Subcutaneous adipose tissue (tissue), 4 donors: ENCODE data around the gene CUBN. TPM values are rescaled to one million over a fixed set of nuclear protein-coding genes. Genes with fewer than 3 reads are reported as not detected.

Source experiments
- total RNA-seq, 4 donors: library from RNA; depleted of rRNA; stranded (reverse); fragments of >200 nt; gene quantifications; one replicate each; pipeline ENCODE4 v1.1.0, GENCODE V29; 2016
- TF ChIP-seq, protein P1 (sequence below): fragments of 450-650 bp; IDR thresholded peaks from one replicate; pipeline ENCODE4 v1.5.1; 2016; ENCODE audit warnings: low read depth, mild to moderate bottlenecking, control low read depth, antibody characterized with exemption, moderate library complexity

Gene CUBN
- total RNA-seq, 4 donors from 2014 or later, result 1.9 to 6.6 (median 4.8) TPM

GRCh38 chr10:17068953-17069352 lies 60.7 kb downstream of the CUBN start:
- TF ChIP-seq, protein P1, sequence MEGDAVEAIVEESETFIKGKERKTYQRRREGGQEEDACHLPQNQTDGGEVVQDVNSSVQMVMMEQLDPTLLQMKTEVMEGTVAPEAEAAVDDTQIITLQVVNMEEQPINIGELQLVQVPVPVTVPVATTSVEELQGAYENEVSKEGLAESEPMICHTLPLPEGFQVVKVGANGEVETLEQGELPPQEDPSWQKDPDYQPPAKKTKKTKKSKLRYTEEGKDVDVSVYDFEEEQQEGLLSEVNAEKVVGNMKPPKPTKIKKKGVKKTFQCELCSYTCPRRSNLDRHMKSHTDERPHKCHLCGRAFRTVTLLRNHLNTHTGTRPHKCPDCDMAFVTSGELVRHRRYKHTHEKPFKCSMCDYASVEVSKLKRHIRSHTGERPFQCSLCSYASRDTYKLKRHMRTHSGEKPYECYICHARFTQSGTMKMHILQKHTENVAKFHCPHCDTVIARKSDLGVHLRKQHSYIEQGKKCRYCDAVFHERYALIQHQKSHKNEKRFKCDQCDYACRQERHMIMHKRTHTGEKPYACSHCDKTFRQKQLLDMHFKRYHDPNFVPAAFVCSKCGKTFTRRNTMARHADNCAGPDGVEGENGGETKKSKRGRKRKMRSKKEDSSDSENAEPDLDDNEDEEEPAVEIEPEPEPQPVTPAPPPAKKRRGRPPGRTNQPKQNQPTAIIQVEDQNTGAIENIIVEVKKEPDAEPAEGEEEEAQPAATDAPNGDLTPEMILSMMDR, result no peak

DNA sequence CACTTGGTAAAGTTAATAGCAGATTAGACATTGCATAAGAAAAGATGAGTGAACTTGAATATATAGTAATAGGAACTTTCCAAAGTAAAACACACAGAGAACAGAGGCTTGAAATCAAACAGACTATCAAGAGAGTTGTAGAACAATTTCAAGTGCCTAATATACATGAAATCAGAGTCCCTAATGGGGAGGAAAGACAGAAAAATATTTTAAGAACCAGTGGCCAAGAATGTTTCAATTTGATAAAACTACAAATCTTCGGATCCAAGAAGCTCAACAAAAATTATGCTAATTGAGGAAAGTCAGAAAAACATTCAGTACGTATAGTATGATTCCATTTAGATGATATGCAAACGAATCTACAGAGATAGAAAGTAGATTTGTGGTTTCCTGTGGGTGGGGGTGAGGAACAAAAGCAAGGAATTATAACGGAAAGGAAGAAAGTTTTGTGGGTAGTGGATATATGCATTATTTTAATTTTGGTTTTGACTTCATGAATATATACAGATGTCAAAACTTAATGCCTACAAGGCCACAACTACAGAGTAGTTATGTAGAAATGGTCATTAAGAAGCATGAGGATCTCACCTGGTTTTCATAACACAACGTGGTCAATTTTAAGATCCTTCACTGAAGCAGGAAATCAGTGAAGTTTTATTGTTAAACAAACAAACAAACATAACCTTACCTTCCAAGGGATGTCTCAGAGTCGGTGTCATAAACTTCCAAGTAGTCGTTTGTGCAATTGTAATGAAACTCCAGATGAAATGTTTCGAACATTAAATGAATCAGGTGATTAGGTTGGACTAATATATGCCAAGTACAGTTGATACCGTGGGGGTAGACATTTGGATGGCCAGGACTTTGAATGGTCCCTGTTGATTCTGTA lies 62.0 kb downstream of the CUBN start:
- TF ChIP-seq, protein P1, result no peak

DNA sequence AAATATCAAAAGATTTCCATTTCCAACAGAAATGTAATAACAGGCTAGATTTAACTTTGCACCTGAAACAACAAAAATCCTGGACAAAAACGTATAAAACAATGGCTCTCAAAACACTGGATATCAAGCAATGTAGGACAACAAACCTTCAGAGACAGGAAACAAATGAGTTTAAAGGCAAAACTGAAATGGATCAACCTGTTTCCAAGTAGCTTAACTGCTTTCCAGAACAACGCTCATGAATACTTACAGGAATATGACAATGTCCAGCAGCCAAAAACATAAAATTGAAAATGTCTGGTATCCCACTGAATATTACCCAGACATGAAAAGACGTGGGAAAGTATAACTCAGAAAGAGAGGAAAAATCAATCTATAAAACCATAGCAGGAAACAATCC lies 62.8 kb downstream of the CUBN start:
- TF ChIP-seq, protein P1, result no peak

DNA sequence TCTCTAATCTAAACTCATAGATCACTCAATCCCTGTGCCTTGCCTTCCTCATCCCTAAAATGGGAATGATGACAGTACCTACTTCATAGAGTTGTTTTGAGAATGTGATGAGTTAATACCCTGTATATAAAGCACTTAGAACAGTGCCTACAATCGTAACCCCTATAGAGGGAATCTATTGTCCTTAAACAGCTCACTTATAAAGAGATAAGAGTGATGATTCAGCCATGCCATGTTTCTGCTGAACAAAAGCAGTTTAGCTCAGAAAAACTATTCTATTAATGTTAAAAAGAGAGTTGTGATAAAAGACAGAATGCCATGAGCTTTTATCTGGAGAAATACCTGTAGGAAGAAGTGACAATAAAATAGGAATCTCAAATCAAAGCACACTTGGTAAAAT lies 63.6 kb downstream of the CUBN start:
- TF ChIP-seq, protein P1, result no peak

- TF ChIP-seq, protein P1, result no peak
Measured at GRCh38 chr10:17065273-17065672, 64.3 kb downstream of the CUBN start.

GRCh38 chr10:17064435-17064834 lies 65.2 kb downstream of the CUBN start:
- TF ChIP-seq, protein P1, result no peak

GRCh38 chr10:17062955-17063484 lies 66.6 kb downstream of the CUBN start:
- TF ChIP-seq, protein P1, result no peak
